ENCODE results near the gene PCSK4.

DNA sequence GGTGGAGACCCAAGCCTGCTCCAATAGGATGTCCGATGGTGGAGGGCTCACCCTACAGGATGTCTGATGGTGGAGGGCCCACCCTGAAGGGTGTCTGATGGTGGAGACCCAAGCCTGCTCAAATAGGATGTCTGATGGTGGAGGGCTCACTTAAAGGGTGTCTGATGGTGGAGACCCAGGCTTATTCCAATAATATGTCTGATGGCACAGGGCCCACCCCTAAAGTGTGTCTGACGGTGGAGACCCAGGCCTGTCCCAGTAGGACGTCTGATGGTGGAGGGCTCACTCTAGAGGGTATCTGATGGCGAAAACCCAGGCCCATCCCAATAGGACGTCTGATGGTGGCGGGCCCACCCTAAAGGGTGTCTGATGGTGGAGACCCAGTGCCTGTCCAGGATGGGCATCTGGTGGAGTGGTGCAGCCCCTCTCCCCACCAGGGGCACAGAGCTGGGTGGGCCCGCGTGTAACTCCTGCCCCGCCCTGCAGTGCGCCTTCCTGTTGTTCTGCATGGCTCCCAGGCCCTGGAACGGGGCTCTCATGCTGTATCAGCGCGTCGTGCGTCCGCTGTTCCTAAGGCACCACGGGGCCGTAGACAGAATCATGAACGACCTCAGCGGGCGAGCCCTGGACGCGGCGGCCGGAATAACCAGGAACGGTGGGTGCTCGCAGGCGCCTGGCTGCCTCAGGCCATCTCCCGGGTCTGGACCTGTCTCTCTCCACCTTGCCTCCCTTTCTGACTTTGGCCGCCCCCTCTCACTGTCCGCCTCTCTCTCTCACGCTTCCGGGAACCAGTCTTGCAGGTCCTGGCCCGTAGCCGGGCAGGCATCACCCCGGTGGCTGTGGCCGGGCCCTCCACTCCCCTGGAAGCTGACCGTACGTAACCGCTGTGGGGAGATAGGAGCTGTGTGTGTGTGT lies 5.9 kb upstream of the PCSK4 start:
- TF ChIP-seq ELF4 (IDR thresholded peaks at IDR 0.05) (no peak), BHLHE40 (IDR thresholded peaks at IDR 0.05; ENCODE audit: borderline replicate concordance) (no peak), SP1 (IDR thresholded peaks at IDR 0.05) (no peak), FOXK2 (IDR thresholded peaks at IDR 0.05) (no peak), LEF1 (IDR thresholded peaks at IDR 0.05; ENCODE audit: borderline replicate concordance) (no peak), SUZ12 (IDR thresholded peaks at IDR 0.05) (no peak), CTBP1 (IDR thresholded peaks at IDR 0.05; ENCODE audit: borderline replicate concordance) (no peak), PKNOX1 (IDR thresholded peaks at IDR 0.05) (no peak), TARDBP (IDR thresholded peaks at IDR 0.05) (no peak)
